ENCODE measurements around the gene CDK6.
A peak's percentile ranks its signal among the peaks of the same experiment; 100 is the strongest.
"Not testable (repeated sequence)": the region's sequence is repeated elsewhere in the genome, so short reads cannot be mapped to it uniquely, and the experiment has no call there.

CDK6 gene

DNA sequence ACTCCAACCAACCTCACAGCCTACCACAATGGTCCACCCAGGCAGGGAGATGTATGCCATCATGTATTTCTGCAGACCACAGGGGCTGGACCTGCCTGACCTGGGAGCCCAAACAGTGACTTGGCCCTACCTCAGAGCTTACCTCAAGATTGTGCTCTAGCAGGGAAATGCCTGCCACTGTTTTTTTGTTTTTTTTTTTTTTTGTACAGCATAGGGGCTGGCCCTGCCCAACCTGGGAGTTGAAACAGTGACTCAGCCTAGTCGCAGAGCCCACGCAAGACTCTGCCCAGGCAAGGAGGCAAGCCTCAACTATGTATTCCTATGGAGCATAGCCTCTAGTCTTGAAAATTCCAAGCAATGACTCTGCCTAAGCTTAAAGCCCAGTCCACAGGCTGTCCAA is 39.3 kb upstream of the CDK6 start:
- CTCF ChIA-PET: interaction anchor here (0.6 kb wide), 1 partner anchor 250 kb away, joined by 3 read pairs; no protein-coding TSS in a partner anchor
- POLR2A ChIA-PET: no interaction called here
- TF ChIP-seq LEF1 (IDR thresholded peaks at IDR 0.05; ENCODE audit: borderline replicate concordance) (no peak), ELF4 (IDR thresholded peaks at IDR 0.05) (no peak), NFRKB (IDR thresholded peaks at IDR 0.05) (no peak), FOXM1 (IDR thresholded peaks at IDR 0.05; ENCODE audit: borderline replicate concordance) (no peak), HDGF (IDR thresholded peaks at IDR 0.05; ENCODE audit: borderline replicate concordance) (no peak), SP1 (IDR thresholded peaks at IDR 0.05) (no peak), FOXA1 (IDR thresholded peaks at IDR 0.05) (no peak), PKNOX1 (IDR thresholded peaks at IDR 0.05) (no peak), BHLHE40 (IDR thresholded peaks at IDR 0.05; ENCODE audit: borderline replicate concordance) (no peak), ARNT (IDR thresholded peaks at IDR 0.05) (no peak), ZNF384 (IDR thresholded peaks at IDR 0.05) (no peak), TARDBP (IDR thresholded peaks at IDR 0.05) (no peak)
- DNase-seq (ENCODE audit: extremely low spot score): no peak

GRCh38 chr7:92875173-92875572 is 38.8 kb upstream of the CDK6 start:
- no peak for DNase-seq (ENCODE audit: extremely low spot score)
- CTCF ChIA-PET: interaction anchor here (0.6 kb wide), 1 partner anchor 250 kb away, joined by 3 read pairs; no protein-coding TSS in a partner anchor

GRCh38 chr7:92874567-92874966 is 38.2 kb upstream of the CDK6 start:
- DNase-seq (ENCODE audit: extremely low spot score): no peak
- ChIA-PET POLR2A (no interaction called here), CTCF (interaction anchor here (1.1 kb wide), 1 partner anchor 346 kb away, joined by 4 read pairs; the partner anchor contains the start of genes PEX1 and RBM48)
- no peak for TF ChIP-seq L3MBTL2 (conservative IDR thresholded peaks at IDR 0.05)
- no peak for TF ChIP-seq FOXA1 (IDR thresholded peaks at IDR 0.05)
- TF ChIP-seq ARNT (IDR thresholded peaks at IDR 0.05): no peak
- no peak for TF ChIP-seq FOXK2 (IDR thresholded peaks at IDR 0.05)
- no peak for TF ChIP-seq BHLHE40 (IDR thresholded peaks at IDR 0.05; ENCODE audit: borderline replicate concordance)
- TF ChIP-seq SP1 (IDR thresholded peaks at IDR 0.05): no peak
- no peak for TF ChIP-seq ZNF384 (IDR thresholded peaks at IDR 0.05)
- TF ChIP-seq LEF1 (IDR thresholded peaks at IDR 0.05; ENCODE audit: borderline replicate concordance): no peak
- TF ChIP-seq CTBP1 (IDR thresholded peaks at IDR 0.05; ENCODE audit: borderline replicate concordance): no peak
- TF ChIP-seq HDGF (IDR thresholded peaks at IDR 0.05; ENCODE audit: borderline replicate concordance): no peak
- TF ChIP-seq ELF4 (IDR thresholded peaks at IDR 0.05): no peak
- no peak for TF ChIP-seq FOXM1 (IDR thresholded peaks at IDR 0.05; ENCODE audit: borderline replicate concordance)
- TF ChIP-seq PKNOX1 (IDR thresholded peaks at IDR 0.05): no peak
- TF ChIP-seq NFRKB (IDR thresholded peaks at IDR 0.05): no peak

More at GRCh38 chr7:92875173-92875572, 38.8 kb upstream of the CDK6 start:
- POLR2A ChIA-PET: no interaction called here
- TF ChIP-seq ARNT (IDR thresholded peaks at IDR 0.05) (no peak), FOXA1 (IDR thresholded peaks at IDR 0.05) (no peak), SP1 (IDR thresholded peaks at IDR 0.05) (no peak), L3MBTL2 (conservative IDR thresholded peaks at IDR 0.05) (no peak)

DNA sequence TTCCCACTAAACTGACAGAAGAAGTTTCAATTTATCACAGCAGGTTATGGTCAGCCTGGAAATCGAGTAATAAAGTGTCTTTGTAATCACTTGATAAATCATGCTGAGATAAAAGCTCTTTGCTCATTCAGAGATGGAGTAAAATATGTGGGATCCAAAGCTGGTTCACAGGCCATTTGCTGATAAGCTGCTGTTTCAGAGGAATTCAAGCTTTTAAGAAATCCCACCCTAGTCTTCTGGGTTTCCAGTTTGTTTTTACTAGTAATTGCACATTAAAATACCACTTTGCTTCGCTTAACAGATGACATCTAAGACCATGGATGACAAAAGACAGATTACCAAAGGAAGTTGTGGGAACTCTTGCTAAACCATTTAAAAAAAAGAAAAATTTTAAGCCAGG is 37.4 kb upstream of the CDK6 start:
- peak; percentile 35 for DNase-seq (ENCODE audit: extremely low spot score)
- TF ChIP-seq L3MBTL2 (conservative IDR thresholded peaks at IDR 0.05): no peak
- TF ChIP-seq CTBP1 (IDR thresholded peaks at IDR 0.05; ENCODE audit: borderline replicate concordance): peak; percentile 51; the same call in 1 of the 2 replicates
- no peak for TF ChIP-seq SUZ12 (IDR thresholded peaks at IDR 0.05)
- peak; percentile 54; the same call in 1 of the 2 replicates for TF ChIP-seq PKNOX1 (IDR thresholded peaks at IDR 0.05)
- ChIA-PET POLR2A (no interaction called here), CTCF (interaction anchor here (0.6 to 1.1 kb wide), 4 partner anchors 9 to 345 kb away, joined by 3 to 4 read pairs (median 4); partner anchors contain the start of genes PEX1 and RBM48)

DNA sequence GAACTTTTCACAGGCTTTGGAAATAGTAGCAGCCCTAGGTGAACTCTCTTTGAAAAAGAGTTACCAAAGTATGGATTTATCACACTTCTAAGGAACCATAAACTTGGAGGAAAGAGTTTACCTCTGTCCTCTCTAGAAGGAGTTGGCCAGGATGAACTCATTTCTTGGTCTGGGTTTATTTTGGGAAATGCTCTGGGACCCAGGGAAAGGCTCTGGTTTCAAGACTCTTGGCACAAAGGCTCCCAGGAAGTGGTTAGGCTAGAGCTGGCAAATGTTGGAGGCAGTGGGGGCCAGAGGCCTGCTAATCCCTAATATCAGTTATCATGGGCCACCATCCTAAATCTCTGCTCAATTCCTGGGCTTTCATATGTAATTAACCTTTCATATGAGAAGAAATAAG is 36.3 kb upstream of the CDK6 start:
- TF ChIP-seq NFRKB (IDR thresholded peaks at IDR 0.05): no peak
- TF ChIP-seq FOXM1 (IDR thresholded peaks at IDR 0.05; ENCODE audit: borderline replicate concordance): no peak
- TF ChIP-seq L3MBTL2 (conservative IDR thresholded peaks at IDR 0.05): no peak
- TF ChIP-seq SP1 (IDR thresholded peaks at IDR 0.05): no peak
- TF ChIP-seq CTBP1 (IDR thresholded peaks at IDR 0.05; ENCODE audit: borderline replicate concordance): no peak
- no peak for TF ChIP-seq FOXK2 (IDR thresholded peaks at IDR 0.05)
- no peak for TF ChIP-seq ZNF384 (IDR thresholded peaks at IDR 0.05)
- TF ChIP-seq TARDBP (IDR thresholded peaks at IDR 0.05): no peak
- no peak for TF ChIP-seq SUZ12 (IDR thresholded peaks at IDR 0.05)
- TF ChIP-seq BHLHE40 (IDR thresholded peaks at IDR 0.05; ENCODE audit: borderline replicate concordance): no peak
- no peak for TF ChIP-seq HDGF (IDR thresholded peaks at IDR 0.05; ENCODE audit: borderline replicate concordance)
- TF ChIP-seq LEF1 (IDR thresholded peaks at IDR 0.05; ENCODE audit: borderline replicate concordance): no peak
- TF ChIP-seq ARNT (IDR thresholded peaks at IDR 0.05): no peak
- TF ChIP-seq FOXA1 (IDR thresholded peaks at IDR 0.05): no peak
- no peak for TF ChIP-seq ELF4 (IDR thresholded peaks at IDR 0.05)
- no peak for TF ChIP-seq PKNOX1 (IDR thresholded peaks at IDR 0.05)
- no peak for DNase-seq (ENCODE audit: extremely low spot score)
- POLR2A ChIA-PET: no interaction called here
- CTCF ChIA-PET: interaction anchor here (1.5 kb wide), 1 partner anchor 8 kb away, joined by 3 read pairs; no protein-coding TSS in a partner anchor

- POLR2A ChIA-PET: no interaction called here
- CTCF ChIA-PET: no interaction called here
- no peak for TF ChIP-seq TARDBP (IDR thresholded peaks at IDR 0.05)
- TF ChIP-seq NFRKB (IDR thresholded peaks at IDR 0.05): no peak
- TF ChIP-seq FOXM1 (IDR thresholded peaks at IDR 0.05; ENCODE audit: borderline replicate concordance): no peak
- TF ChIP-seq FOXA1 (IDR thresholded peaks at IDR 0.05): no peak
- no peak for TF ChIP-seq PKNOX1 (IDR thresholded peaks at IDR 0.05)
- TF ChIP-seq CTBP1 (IDR thresholded peaks at IDR 0.05; ENCODE audit: borderline replicate concordance): no peak
- TF ChIP-seq LEF1 (IDR thresholded peaks at IDR 0.05; ENCODE audit: borderline replicate concordance): no peak
- no peak for TF ChIP-seq ELF4 (IDR thresholded peaks at IDR 0.05)
- no peak for TF ChIP-seq ARNT (IDR thresholded peaks at IDR 0.05)
- TF ChIP-seq HDGF (IDR thresholded peaks at IDR 0.05; ENCODE audit: borderline replicate concordance): no peak
- no peak for TF ChIP-seq SP1 (IDR thresholded peaks at IDR 0.05)
- TF ChIP-seq L3MBTL2 (conservative IDR thresholded peaks at IDR 0.05): no peak
- no peak for TF ChIP-seq ZNF384 (IDR thresholded peaks at IDR 0.05)
- no peak for TF ChIP-seq BHLHE40 (IDR thresholded peaks at IDR 0.05; ENCODE audit: borderline replicate concordance)
These were observed 32.4 kb upstream of the CDK6 start for GRCh38 chr7:92868683-92869293.

DNA sequence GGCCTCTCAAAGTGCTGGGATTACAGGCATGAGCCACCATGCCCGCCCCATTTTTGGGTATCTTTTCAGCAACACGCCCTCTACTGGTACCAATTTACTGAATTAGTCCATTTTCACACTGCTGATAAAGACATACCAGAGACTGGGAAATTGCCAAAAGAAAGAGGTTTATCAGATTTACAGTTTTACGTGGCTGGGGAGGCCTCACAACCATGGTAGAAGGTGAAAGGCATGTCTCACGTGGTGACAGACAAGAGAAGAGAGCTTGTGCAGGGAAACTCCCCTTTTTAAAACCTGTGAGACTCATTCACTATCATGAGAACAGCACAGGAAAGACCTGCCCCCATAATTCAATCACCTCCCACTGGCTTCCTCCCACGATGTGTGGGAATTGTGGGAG is 27.8 kb upstream of the CDK6 start:
- POLR2A ChIA-PET; DNase-seq (ENCODE audit: extremely low spot score): not testable (repeated sequence)
- CTCF ChIA-PET: interaction anchor here (0.8 to 0.9 kb wide), 2 partner anchors 8 to 10 kb away, joined by 3 read pairs; no protein-coding TSS in a partner anchor

More at GRCh38 chr7:92868683-92869293, 32.4 kb upstream of the CDK6 start:
- DNase-seq (ENCODE audit: extremely low spot score): no peak
